GM12874 (cell line): Measurements from ENCODE around the gene MINDY4.

Experiments
- TF ChIP-seq, protein P1 (sequence below): IDR thresholded peaks from 2 replicates; pipeline ENCODE4 v1.5.1; 2011; ENCODE audit warnings: low read depth, mild to moderate bottlenecking, control low read depth, low read length, moderate library complexity; ENCODE audit not compliant: insufficient read depth

MINDY4 gene

DNA sequence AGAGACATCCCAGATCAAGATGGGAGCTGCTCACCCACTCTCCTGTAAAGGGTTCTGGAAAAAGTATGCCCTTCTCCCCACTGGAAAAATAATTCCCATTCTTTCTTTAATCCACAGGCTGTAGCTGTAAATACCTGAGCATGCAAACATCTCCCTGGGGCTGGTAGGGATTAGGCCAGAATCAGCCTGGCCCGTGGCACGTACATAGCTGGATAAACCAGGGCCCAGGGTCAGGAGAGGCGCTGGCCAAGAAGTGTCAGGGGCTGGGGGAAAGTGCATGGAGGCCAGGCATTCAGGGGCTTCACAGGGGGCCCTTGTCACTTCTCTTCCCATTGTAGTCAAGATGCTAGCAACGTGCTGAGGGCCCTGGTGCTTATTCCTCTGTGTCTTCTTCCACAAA is 109.7 kb downstream of the MINDY4 start:
- TF ChIP-seq, protein P1, sequence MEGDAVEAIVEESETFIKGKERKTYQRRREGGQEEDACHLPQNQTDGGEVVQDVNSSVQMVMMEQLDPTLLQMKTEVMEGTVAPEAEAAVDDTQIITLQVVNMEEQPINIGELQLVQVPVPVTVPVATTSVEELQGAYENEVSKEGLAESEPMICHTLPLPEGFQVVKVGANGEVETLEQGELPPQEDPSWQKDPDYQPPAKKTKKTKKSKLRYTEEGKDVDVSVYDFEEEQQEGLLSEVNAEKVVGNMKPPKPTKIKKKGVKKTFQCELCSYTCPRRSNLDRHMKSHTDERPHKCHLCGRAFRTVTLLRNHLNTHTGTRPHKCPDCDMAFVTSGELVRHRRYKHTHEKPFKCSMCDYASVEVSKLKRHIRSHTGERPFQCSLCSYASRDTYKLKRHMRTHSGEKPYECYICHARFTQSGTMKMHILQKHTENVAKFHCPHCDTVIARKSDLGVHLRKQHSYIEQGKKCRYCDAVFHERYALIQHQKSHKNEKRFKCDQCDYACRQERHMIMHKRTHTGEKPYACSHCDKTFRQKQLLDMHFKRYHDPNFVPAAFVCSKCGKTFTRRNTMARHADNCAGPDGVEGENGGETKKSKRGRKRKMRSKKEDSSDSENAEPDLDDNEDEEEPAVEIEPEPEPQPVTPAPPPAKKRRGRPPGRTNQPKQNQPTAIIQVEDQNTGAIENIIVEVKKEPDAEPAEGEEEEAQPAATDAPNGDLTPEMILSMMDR, result no peak

DNA sequence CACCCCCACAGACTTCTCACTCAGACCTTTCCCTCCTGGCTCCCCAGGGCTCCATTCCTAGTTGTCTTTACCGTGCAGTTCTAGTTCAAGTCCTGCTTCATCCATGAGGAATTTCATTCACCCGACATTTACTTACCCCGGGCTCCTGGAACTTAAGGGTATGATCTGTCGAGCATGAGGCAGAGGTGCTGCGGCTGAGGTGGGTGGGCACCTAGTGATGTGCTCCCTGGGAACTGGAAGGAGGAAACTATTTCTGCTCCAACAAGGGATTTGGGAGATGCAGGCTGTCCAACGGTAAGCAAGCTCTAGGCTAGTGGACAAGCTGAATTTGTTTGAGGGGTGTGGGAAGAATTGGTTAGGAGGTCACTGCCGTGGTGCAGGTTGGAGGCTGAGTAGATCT is 110.2 kb downstream of the MINDY4 start:
- TF ChIP-seq, protein P1, result no peak

DNA sequence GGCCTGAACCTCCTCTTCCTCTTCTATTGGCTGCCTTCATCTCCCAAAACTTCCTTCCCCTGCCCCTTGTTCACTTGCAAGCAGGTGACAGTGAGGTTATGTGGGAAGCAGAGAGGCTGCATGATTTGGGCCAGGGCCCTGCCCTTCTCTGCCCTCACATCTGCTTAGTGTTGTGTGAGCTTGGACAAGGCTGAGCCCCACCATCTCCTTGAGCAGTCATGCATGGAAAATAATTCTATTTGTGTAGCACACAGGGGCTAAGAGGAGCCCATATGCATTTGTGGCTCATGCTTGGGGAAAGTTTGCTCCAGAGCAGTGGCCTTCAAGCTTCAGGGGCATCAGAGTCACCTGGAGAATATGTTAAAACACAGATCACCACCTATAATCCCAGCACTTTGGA is 113.7 kb downstream of the MINDY4 start:
- TF ChIP-seq, protein P1, result no peak

DNA sequence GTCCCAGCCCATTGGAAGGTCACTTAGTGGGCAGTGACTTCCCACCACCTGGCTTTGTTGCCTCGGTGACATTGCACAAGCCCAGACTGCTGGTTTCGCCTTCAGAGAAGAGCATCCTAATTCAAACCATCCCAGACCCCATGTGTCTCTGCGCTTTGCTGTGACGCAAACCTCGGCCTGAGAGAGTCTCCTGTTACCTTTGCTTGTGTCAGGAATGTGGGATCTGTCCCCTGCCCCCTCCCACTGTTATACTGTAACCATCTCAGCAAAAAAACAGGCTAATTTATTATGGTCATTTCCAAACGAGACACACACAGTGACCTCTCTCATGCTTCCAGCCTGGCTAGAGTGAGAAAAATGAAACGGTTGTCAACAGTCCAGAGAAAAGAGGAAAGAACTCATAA is 115.4 kb downstream of the MINDY4 start:
- TF ChIP-seq, protein P1, result no peak

DNA sequence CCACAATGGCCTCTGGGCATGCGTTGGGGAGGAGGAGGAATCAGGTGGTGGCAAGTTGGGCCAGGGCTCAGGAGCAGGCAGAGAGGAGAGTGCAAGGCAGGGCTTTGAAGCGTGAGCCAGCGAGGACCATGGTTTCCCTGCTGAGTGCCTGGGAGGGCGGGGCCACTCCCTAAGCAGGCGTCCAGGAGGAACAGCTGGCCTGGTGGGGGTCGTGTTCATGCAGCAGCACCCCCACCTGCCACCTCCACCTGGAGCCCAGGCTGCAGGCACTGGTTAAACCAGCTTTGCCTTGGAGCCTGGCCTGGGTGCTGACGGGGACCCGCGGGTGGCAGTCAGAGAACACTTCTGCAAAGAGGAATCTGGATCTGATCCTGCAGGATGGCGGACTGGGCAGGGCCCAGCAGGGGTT is 116.3 kb downstream of the MINDY4 start:
- TF ChIP-seq, protein P1, result no peak

DNA sequence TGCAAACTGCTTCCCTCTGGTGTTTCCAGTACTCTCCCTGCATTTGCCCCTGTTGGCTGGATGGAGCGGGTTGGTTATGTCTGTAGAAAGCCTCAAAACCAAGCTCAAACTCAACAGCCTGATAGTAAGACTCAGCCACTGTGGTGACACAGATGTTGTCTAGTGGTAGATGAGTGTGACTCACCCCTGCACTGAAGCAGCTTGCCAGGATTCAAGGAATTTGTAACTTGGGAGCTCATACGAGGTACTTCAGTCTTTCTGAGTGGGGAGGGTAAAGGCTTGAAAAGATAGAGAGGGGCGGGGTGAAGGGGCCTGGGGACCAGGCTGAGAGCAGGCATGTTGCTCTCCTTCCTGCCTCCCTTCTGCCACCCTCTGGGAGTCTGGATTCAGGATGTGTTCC is 117.5 kb downstream of the MINDY4 start:
- TF ChIP-seq, protein P1, result no peak

DNA sequence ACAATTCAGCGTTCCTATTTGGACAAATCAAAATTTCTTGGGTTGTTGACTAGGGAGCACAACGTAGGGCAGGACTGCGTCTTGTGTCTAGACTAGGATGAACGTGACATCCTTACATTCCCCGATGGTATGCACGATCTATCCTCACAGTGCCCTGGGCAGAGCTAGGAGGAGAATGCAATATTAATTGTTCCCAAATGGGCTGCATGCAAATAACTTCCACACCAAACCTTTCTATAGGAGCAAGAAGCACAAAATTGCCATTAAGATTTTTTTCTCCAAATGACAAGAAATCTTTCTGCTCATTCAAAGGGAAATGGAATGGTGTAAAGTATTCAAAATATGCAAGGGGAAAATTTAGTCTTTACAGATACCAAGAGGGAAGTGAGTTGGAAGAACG is 119.0 kb downstream of the MINDY4 start:
- TF ChIP-seq, protein P1, result no peak

DNA sequence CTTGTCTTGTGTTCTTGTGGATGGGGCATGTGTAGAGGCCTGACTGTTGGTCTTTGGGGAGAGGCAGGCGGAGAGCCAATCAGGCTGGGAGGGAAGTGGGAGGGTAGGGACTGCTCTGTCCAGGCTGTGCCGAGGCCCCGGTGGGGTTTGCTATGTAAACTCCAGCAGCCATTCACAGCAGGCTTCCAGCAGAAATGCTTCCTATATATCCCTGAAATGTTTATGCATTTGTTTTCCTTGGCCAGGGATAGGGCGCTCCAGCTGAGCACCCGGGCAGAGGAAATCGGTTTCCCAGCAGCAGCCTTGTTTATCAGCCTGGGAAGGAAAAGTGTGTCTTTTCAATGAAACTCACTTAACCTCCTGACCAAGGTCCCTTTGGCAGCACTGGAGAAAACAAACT is 122.1 kb downstream of the MINDY4 start:
- TF ChIP-seq, protein P1, result no peak
